CD1c-positive myeloid dendritic cell (primary cell): Measurements from ENCODE around the gene C3.
A peak's percentile ranks its signal among the peaks of the same experiment; 100 is the strongest.
"Not testable (repeated sequence)": the region's sequence is repeated elsewhere in the genome, so short reads cannot be mapped to it uniquely, and the experiment has no call there.

ENCODE experiments used
- DNase-seq: peaks from one replicate; pipeline ENCODE4 v3.0.0-alpha.2; 2016; ENCODE audit errors: extremely low spot score

The C3 gene

GRCh38 chr19:6720369-6721137 lies at the start of gene C3:
TSS of gene C3 (minus strand) at chr19:6720650. CDS start at chr19:6720589, 61 bp downstream.
- peak; percentile 54 for DNase-seq

GRCh38 chr19:6769006-6769619 lies 48.7 kb upstream of the C3 start:
- peak; percentile 54 for DNase-seq

- no peak for DNase-seq
These were observed 47.9 kb upstream of the C3 start for GRCh38 chr19:6768236-6768785.

GRCh38 chr19:6767357-6768235 lies 47.1 kb upstream of the C3 start, which contains the start of gene SH2D3A:
TSS of gene SH2D3A (minus strand) at chr19:6767435. CDS start at chr19:6763748, 3,687 bp downstream.
- DNase-seq, result peak; percentile 85

GRCh38 chr19:6767081-6767356 lies 46.6 kb upstream of the C3 start:
- DNase-seq, result peak; percentile 28

GRCh38 chr19:6766357-6767080 lies 46.1 kb upstream of the C3 start:
- no peak for DNase-seq

GRCh38 chr19:6765738-6766356 lies 45.4 kb upstream of the C3 start:
- no peak for DNase-seq

- DNase-seq, result not testable (repeated sequence)
These were observed 41.9 kb upstream of the C3 start for GRCh38 chr19:6762253-6762797.

GRCh38 chr19:6761053-6761676 lies 40.7 kb upstream of the C3 start:
- no peak for DNase-seq

GRCh38 chr19:6760606-6761005 lies 40.2 kb upstream of the C3 start:
- no peak for DNase-seq

GRCh38 chr19:6754653-6755463 lies 34.4 kb upstream of the C3 start:
- no peak for DNase-seq

GRCh38 chr19:6754136-6754535 lies 33.7 kb upstream of the C3 start:
- DNase-seq, result no peak

GRCh38 chr19:6753178-6754031 lies 33.0 kb upstream of the C3 start:
- peak; percentile 87 for DNase-seq

- no peak for DNase-seq
These were observed 32.1 kb upstream of the C3 start for GRCh38 chr19:6752256-6753177.

- no peak for DNase-seq
These were observed 30.7 kb upstream of the C3 start for GRCh38 chr19:6751189-6751588.

GRCh38 chr19:6750062-6750461 lies 29.6 kb upstream of the C3 start:
- DNase-seq, result no peak

- not testable (repeated sequence) for DNase-seq
These were observed 28.1 kb upstream of the C3 start for GRCh38 chr19:6748543-6748942.
